K562 (cell line): Measurements from ENCODE around the gene VGLL1. TPM values are rescaled to one million over a fixed set of nuclear protein-coding genes. Genes with fewer than 3 reads are reported as not detected.

Experiments used
- ATAC-seq: fragments of 200-7000 bp; cut with Tn5 transposase; 3 replicates; pipeline ENCODE4 v1.9.1; 2020; ENCODE audit warnings: moderate library complexity
- BruUV-seq: library from RNA; stranded (reverse); fragments of 400-500 nt; replicated peaks from 2 replicates; lab custom pipeline; 2021; lab: Mats Ljungman, UMichigan
- CTCF ChIA-PET: fragments of 300-600 bp; formaldehyde crosslinking; extraction: SDS; loops from one replicate; lab custom pipeline; 2021; ENCODE audit warnings: low intra/inter-chr PET ratio; lab: Yijun Ruan, JAX
- POLR2A ChIA-PET: fragments of 300-600, 350-650 bp; sonication (Branson Sonifier 250); formaldehyde crosslinking; extraction: SDS; loops from one replicate; lab custom pipeline; 2021; ENCODE audit warnings: antibody characterized with exemption, inconsistent platforms; lab: Yijun Ruan, JAX
- DNase-seq, 4 experiments: peaks; one replicate each; pipeline versions ENCODE4 v3.0.0 to v3.0.0-alpha.2; 2011 to 2018; ENCODE audit warnings: low spot score in 3 of 4, mixed read lengths in 3 of 4; ENCODE audit errors: extremely low read depth in 1 of 4
- FAIRE-seq: peaks from 2 replicates; lab custom pipeline; 2011; peaks lifted over from hg19 to GRCh38; lab: Jason Lieb, UNC
- H2AFZ ChIP-seq: 2 replicates; pipeline ENCODE4 v1.6.0; 2011; ENCODE audit warnings: low read depth, low read length, control low read depth, inconsistent platforms
- H3K27ac ChIP-seq: fragments of 200-600 bp; 3 replicates; pipeline ENCODE4 v1.8.0; 2011; ENCODE audit warnings: low read depth, mild to moderate bottlenecking, control low read depth, inconsistent platforms, low read length, moderate library complexity, mixed read lengths; ENCODE audit errors: extremely low read depth
- H3K27me3 ChIP-seq, 2 experiments: fragments of 300-600 bp in 1 of 2; 2 replicates in 1 of 2; 3 replicates in 1 of 2; pipeline versions ENCODE4 v1.6.0 to v1.8.0; 2011; ENCODE audit warnings: inconsistent platforms in 2 of 2, low read length in 2 of 2, mild to moderate bottlenecking in 1 of 2, mixed read lengths in 1 of 2, moderate library complexity in 1 of 2; ENCODE audit not compliant: control insufficient read depth in 2 of 2, insufficient read depth in 2 of 2
- H3K36me3 ChIP-seq: fragments of 300-600 bp; 3 replicates; pipeline ENCODE4 v1.8.0; 2011; ENCODE audit warnings: mild to moderate bottlenecking, low read length, inconsistent platforms; ENCODE audit not compliant: control insufficient read depth, insufficient read depth
- H3K4me1 ChIP-seq, 2 experiments: fragments of 200-600 bp in 1 of 2; replicated peaks in 1 of 2; 2 replicates in 1 of 2; 3 replicates in 1 of 2; pipeline versions ENCODE4 v1.5.1 to v1.8.0; 2011; ENCODE audit warnings: inconsistent platforms in 2 of 2, low read length in 2 of 2, mild to moderate bottlenecking in 1 of 2, mixed read lengths in 1 of 2, moderate library complexity in 1 of 2; ENCODE audit not compliant: control insufficient read depth in 2 of 2, insufficient read depth in 2 of 2
- H3K4me2 ChIP-seq: 2 replicates; pipeline ENCODE4 v1.6.1; 2011; ENCODE audit warnings: low read length, control low read depth, inconsistent platforms, mixed read lengths; ENCODE audit not compliant: insufficient read depth
- H3K4me3 ChIP-seq: fragments of 200-600 bp; sonication (generic), shearing (Covaris generic); 2 replicates; pipeline ENCODE4 v1.5.1; 2016; ENCODE audit warnings: control low read depth, inconsistent platforms
- H3K79me2 ChIP-seq: fragments of 200-600 bp; 3 replicates; pipeline ENCODE4 v1.8.0; 2011; ENCODE audit warnings: low read length, inconsistent platforms; ENCODE audit not compliant: control insufficient read depth, insufficient read depth
- H3K9ac ChIP-seq, 2 experiments: 2 replicates each; pipeline versions ENCODE4 v1.6.0 to v1.6.1; 2011; ENCODE audit warnings: low read depth in 2 of 2, low read length in 2 of 2, control low read depth in 1 of 2, inconsistent platforms in 1 of 2, mild to moderate bottlenecking in 1 of 2, mixed read lengths in 1 of 2; ENCODE audit not compliant: insufficient read depth in 1 of 2
- H3K9me1 ChIP-seq: one replicate; pipeline ENCODE4 v1.6.0; 2011; ENCODE audit warnings: inconsistent platforms, mild to moderate bottlenecking, low read length, moderate library complexity; ENCODE audit not compliant: control insufficient read depth, insufficient read depth
- H3K9me3 ChIP-seq: replicated peaks from 2 replicates; pipeline ENCODE4 v1.5.1; 2011; ENCODE audit warnings: low read depth, low read length, inconsistent platforms; ENCODE audit not compliant: control insufficient read depth, insufficient read depth
- H4K20me1 ChIP-seq: replicated peaks from 2 replicates; pipeline ENCODE4 v1.6.1; 2011; ENCODE audit warnings: low read length, inconsistent platforms, mixed read lengths; ENCODE audit not compliant: control insufficient read depth, insufficient read depth
- ATF7 ChIP-seq: fragments of 450-650 bp; IDR thresholded peaks from 2 replicates; pipeline ENCODE4 v1.7.1; 2014; ENCODE audit warnings: mild to moderate bottlenecking, moderate library complexity
- C11orf30 ChIP-seq: fragments of 450-650 bp; IDR thresholded peaks from 2 replicates; pipeline ENCODE4 v1.6.1; 2016; ENCODE audit warnings: low read depth, mild to moderate bottlenecking
- CBFA2T2 ChIP-seq: fragments of 450-650 bp; conservative IDR thresholded peaks from 2 replicates; pipeline ENCODE4 v1.6.1; 2017; ENCODE audit warnings: mild to moderate bottlenecking
- GABPB1 ChIP-seq: sonication (generic); formaldehyde crosslinking; IDR thresholded peaks from 2 replicates; pipeline ENCODE4 v1.8.0; 2022; ENCODE audit warnings: mild to moderate bottlenecking, missing genetic modification reagents
- GMEB1 ChIP-seq: fragments of 250-450 bp; sonication (Bioruptor Pico); IDR thresholded peaks from 2 replicates; pipeline ENCODE4 v1.4.0; 2020; ENCODE audit warnings: mild to moderate bottlenecking
- HCFC1 ChIP-seq: IDR thresholded peaks from 2 replicates; pipeline ENCODE4 v1.6.1; 2012; ENCODE audit warnings: low read depth, low read length, improper control_type of control experiment
- HNRNPUL1 ChIP-seq: fragments of 200-400 bp; formaldehyde crosslinking; IDR thresholded peaks from 2 replicates; pipeline ENCODE4 v1.6.1; 2017; ENCODE audit warnings: low read length
- POLR2B ChIP-seq: fragments of 450-650 bp; IDR thresholded peaks from 2 replicates; pipeline ENCODE4 v1.6.1; 2018; ENCODE audit warnings: low read depth; ENCODE audit not compliant: partially characterized antibody
- RB1 ChIP-seq: fragments of 450-650 bp; IDR thresholded peaks from 2 replicates; pipeline ENCODE4 v1.6.1; 2017; ENCODE audit warnings: low read depth, mild to moderate bottlenecking
- RBFOX2 ChIP-seq: fragments of 200-400 bp; formaldehyde crosslinking; IDR thresholded peaks from 2 replicates; pipeline ENCODE4 v1.6.1; 2017; ENCODE audit warnings: low read depth, mild to moderate bottlenecking, low read length, moderate library complexity
- SRF ChIP-seq, 2 experiments: fragments of 250-450, 450-650 bp in 1 of 2; sonication (Bioruptor Pico) in 1 of 2; sonication (generic) in 1 of 2; formaldehyde crosslinking; IDR thresholded peaks; 2 replicates each; pipeline versions ENCODE4 v1.5.0 to v1.5.1; 2020 to 2022; ENCODE audit warnings: mild to moderate bottlenecking in 1 of 2, missing genetic modification reagents in 1 of 2
- TCFL5 ChIP-seq: fragments of 250-450 bp; sonication (Bioruptor Pico); conservative IDR thresholded peaks from 2 replicates; pipeline ENCODE4 v1.6.1; 2021; ENCODE audit warnings: mild to moderate bottlenecking, moderate library complexity, matching md5 sums
- THRB ChIP-seq: fragments of 450-650 bp; formaldehyde crosslinking; conservative IDR thresholded peaks from 2 replicates; pipeline ENCODE4 v1.4.0; 2022; ENCODE audit warnings: mild to moderate bottlenecking, missing genetic modification characterization
- ZFP30 ChIP-seq: fragments of 250-450 bp; sonication (Bioruptor Pico); IDR thresholded peaks from 2 replicates; pipeline ENCODE4 v1.8.0; 2022; ENCODE audit warnings: moderate library complexity, mild to moderate bottlenecking, inconsistent platforms, borderline replicate concordance
- ZNF639 ChIP-seq, 2 experiments: fragments of 200-800 bp in 1 of 2; sonication (Bioruptor generic) in 1 of 2; sonication (generic) in 1 of 2; formaldehyde crosslinking in 1 of 2; IDR thresholded peaks in 1 of 2; conservative IDR thresholded peaks in 1 of 2; 2 replicates each; pipeline versions ENCODE4 v1.5.0 to v1.6.1; 2016 to 2020; ENCODE audit warnings: missing compliant biosample characterization in 1 of 2, missing genetic modification characterization in 1 of 2, missing genetic modification reagents in 1 of 2
- WGBS: fragments of 100-300 bp; shearing (Covaris generic); methylation state at CpG from one replicate; pipeline ENCODE4 v1.1.6; 2016; ENCODE audit warnings: low coverage, mixed read lengths; ENCODE audit not compliant: insufficient coverage; ENCODE audit errors: missing lambda C conversion rate; 5-methylcytosine and 5-hydroxymethylcytosine counted together
- in situ Hi-C: fragments of 300-500 bp; cut with MboI; formaldehyde crosslinking; loops from 4 replicates; pipeline ENCODE4 v1.15.0; 2018; ENCODE audit warnings: inconsistent platforms, mixed read lengths
- intact Hi-C: fragments of 100-400 bp; cut with micrococcal nuclease; formaldehyde crosslinking; loops from 2 replicates; pipeline ENCODE4 v1.14.2; 2022
- polyA plus RNA-seq, 8 experiments: library from polyadenylated mRNA; depleted of rRNA in 4 of 8; stranded (reverse) in 5 of 8; unstranded in 3 of 8; fragments of >200 nt; fragmentation: Nextera tagmentation in 2 of 8; fragmentation: Illumina TruSeq in 1 of 8; extraction: Ambion mirVana in 2 of 8; extraction: Trizol in 1 of 8; gene quantifications; 2 replicates each; pipeline versions ENCODE4 v1.2.1 to v1.2.3, GENCODE V29; 2011 to 2014; ENCODE audit warnings: inconsistent platforms in 1 of 8, missing spikeins in 1 of 8
- total RNA-seq, 7 experiments: library from RNA; depleted of rRNA in 6 of 7; stranded (reverse); fragments of >200 nt in 6 of 7; fragmentation: Illumina TruSeq in 2 of 7; extraction: Trizol in 2 of 7; gene quantifications; 2 replicates each; pipeline versions ENCODE4 v1.2.1 to v1.2.3, GENCODE V29; 2011 to 2021; ENCODE audit warnings: low replicate concordance in 1 of 7

Gene VGLL1
- total and polyA plus RNA-seq, 9 of the 15 experiments (the other 6 are each of a cell fraction or from before 2014, with no cell fraction given) = not detected

- H2AFZ ChIP-seq = peak overlapping the region; percentile 98
- no TSS peak for BruUV-seq
- peak overlapping the region; percentile 96 for H3K4me2 ChIP-seq
- H3K36me3 ChIP-seq = peaks cover 22% of the 10 kb centered on the region
- peak; percentile 90 for ATAC-seq
- whole genome bisulfite sequencing = 0% methylated on average over 34 of the region's 111 CpGs
- no peaks in the 10 kb centered on the region for H3K9me3 ChIP-seq
- no peaks in the 10 kb centered on the region for H3K4me1 ChIP-seq
- peak overlapping the region; percentile 92 for H3K27ac ChIP-seq
- POLR2A ChIA-PET = interaction anchor here (0.6 kb wide), 3 partner anchors 11 to 526 kb away, joined by 3 read pairs; no protein-coding TSS in a partner anchor
- H3K9ac ChIP-seq = peak overlapping the region; percentile 92 to 98
- H3K4me3 ChIP-seq = peak overlapping the region; percentile 83
- peak; percentile 81 to 91 (median 81) for DNase-seq
- H4K20me1 ChIP-seq = no peaks in the 10 kb centered on the region
- peaks cover 23% of the 10 kb centered on the region for H3K79me2 ChIP-seq
- in situ Hi-C loops = no loop called here
- no peaks in the 10 kb centered on the region for H3K9me1 ChIP-seq
- CTCF ChIA-PET = no interaction called here
- intact Hi-C loops = loop anchor here (5.0 to 10.0 kb wide), 3 partner anchors 185 to 332 kb away; no protein-coding TSS in a partner anchor
- peak; percentile 80 for FAIRE-seq
- peaks cover 3 to 5% of the 10 kb centered on the region in 2 experiments; a peak in 3 of 5 replicates for H3K27me3 ChIP-seq
- peak; percentile 9; the same call in 1 of the 2 replicates for TF ChIP-seq RB1
- 0 out of 2 replicates have a peak, but pooled peaks have one; percentile 21 for TF ChIP-seq GABPB1 (CRISPR knock-in tag)
- TF ChIP-seq POLR2B = peak; percentile 63
- no peak for TF ChIP-seq ZFP30 (CRISPR knock-in tag)
- peak; percentile 49 for TF ChIP-seq C11orf30
- TF ChIP-seq TCFL5 (CRISPR knock-in tag) = no peak
- peak; percentile 69 for TF ChIP-seq HCFC1
- TF ChIP-seq HNRNPUL1 = no peak
- TF ChIP-seq GMEB1 (CRISPR knock-in tag) = peak; percentile 93
- TF ChIP-seq ZNF639 (CRISPR knock-in tag; conservative IDR thresholded peaks at IDR 0.05 in 1 of 2, IDR thresholded peaks at IDR 0.05 in 1 of 2) = peak in 1 of 2 experiments; percentile 79; a peak in 1 of 4 replicates
- TF ChIP-seq ATF7 = peak; percentile 28
- no peak for TF ChIP-seq THRB (CRISPR knock-in tag)
- no peak for TF ChIP-seq CBFA2T2
- TF ChIP-seq RBFOX2 = peak; percentile 80
- TF ChIP-seq SRF (CRISPR knock-in tag; IDR thresholded peaks at IDR 0.05) = peak in 1 of 2 experiments; percentile 34; a peak in 1 of 4 replicates
Measured at GRCh38 chrX:136496764-136497555, 35.1 kb upstream of the VGLL1 start.
